GM12878 (cell line): ENCODE results near the gene OCIAD2.

ENCODE experiments used
- BHLHE40 ChIP-seq, 2 experiments: fragments of 450-650 bp in 1 of 2; IDR thresholded peaks; 2 replicates each; pipeline ENCODE4 v1.6.1; 2011 to 2017; ENCODE audit warnings: low read depth in 2 of 2, borderline replicate concordance in 1 of 2, improper control_type of control experiment in 1 of 2, low read length in 1 of 2, mild to moderate bottlenecking in 1 of 2
- NFIC ChIP-seq: IDR thresholded peaks from 2 replicates; pipeline ENCODE4 v1.6.1; 2012; ENCODE audit warnings: low read depth, mild to moderate bottlenecking, inconsistent platforms, low read length, moderate library complexity
- POLR2A ChIP-seq: IDR thresholded peaks from 2 replicates; pipeline ENCODE4 v1.6.1; 2011; ENCODE audit warnings: low read depth, mild to moderate bottlenecking, low read length
- POLR2AphosphoS5 ChIP-seq: IDR thresholded peaks from 2 replicates; pipeline ENCODE4 v1.6.1; 2011; ENCODE audit warnings: mild to moderate bottlenecking, low read length, inconsistent platforms
- TF ChIP-seq, protein P1 (sequence below), 3 experiments: IDR thresholded peaks in 2 of 3; conservative IDR thresholded peaks in 1 of 3; 2 replicates each; pipeline ENCODE4 v1.5.1; 2011; ENCODE audit warnings: low read depth in 3 of 3, low read length in 3 of 3, mild to moderate bottlenecking in 3 of 3, control low read depth in 2 of 3, moderate library complexity in 2 of 3, inconsistent platforms in 1 of 3, mixed read lengths in 1 of 3; ENCODE audit not compliant: control insufficient read depth in 2 of 3, insufficient read depth in 1 of 3; ENCODE audit errors: extremely low read depth in 1 of 3
- TF ChIP-seq, protein P2 (sequence below): fragments of 450-650 bp; IDR thresholded peaks from 2 replicates; pipeline ENCODE4 v1.6.1; 2017; ENCODE audit warnings: mild to moderate bottlenecking

DNA sequence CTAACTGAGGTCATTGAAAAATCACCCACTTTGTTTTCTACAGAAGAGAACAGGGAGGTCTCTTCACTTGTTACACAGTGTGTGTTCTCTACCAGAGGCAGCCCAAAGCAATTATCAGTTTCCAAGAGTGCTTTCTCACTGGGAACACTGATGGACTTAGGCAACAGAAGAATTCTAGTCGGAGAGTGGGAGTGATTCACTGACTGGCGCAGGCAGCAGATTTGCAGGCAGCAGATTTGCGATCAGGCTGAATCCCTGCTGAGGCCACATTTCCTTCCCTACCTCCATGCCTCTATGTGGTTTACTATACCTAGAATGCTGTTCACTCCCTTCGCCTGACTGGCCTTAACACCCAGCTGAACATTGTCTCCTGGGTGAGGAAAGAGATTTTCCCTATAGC, 6.6 kb downstream of the OCIAD2 start:
- TF ChIP-seq POLR2AphosphoS5, result no peak
- TF ChIP-seq, protein P1, sequence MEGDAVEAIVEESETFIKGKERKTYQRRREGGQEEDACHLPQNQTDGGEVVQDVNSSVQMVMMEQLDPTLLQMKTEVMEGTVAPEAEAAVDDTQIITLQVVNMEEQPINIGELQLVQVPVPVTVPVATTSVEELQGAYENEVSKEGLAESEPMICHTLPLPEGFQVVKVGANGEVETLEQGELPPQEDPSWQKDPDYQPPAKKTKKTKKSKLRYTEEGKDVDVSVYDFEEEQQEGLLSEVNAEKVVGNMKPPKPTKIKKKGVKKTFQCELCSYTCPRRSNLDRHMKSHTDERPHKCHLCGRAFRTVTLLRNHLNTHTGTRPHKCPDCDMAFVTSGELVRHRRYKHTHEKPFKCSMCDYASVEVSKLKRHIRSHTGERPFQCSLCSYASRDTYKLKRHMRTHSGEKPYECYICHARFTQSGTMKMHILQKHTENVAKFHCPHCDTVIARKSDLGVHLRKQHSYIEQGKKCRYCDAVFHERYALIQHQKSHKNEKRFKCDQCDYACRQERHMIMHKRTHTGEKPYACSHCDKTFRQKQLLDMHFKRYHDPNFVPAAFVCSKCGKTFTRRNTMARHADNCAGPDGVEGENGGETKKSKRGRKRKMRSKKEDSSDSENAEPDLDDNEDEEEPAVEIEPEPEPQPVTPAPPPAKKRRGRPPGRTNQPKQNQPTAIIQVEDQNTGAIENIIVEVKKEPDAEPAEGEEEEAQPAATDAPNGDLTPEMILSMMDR (IDR thresholded peaks at IDR 0.05 in 2 of 3, conservative IDR thresholded peaks at IDR 0.05 in 1 of 3; ENCODE audit: control insufficient read depth in 2 of 3, extremely low read depth in 1 of 3, insufficient read depth in 1 of 3, low read depth in 3 of 3, low read length in 3 of 3), result no peak
- TF ChIP-seq POLR2A, result no peak
- no peak for TF ChIP-seq BHLHE40 (IDR thresholded peaks at IDR 0.05; ENCODE audit: borderline replicate concordance in 1 of 2, low read depth in 2 of 2, low read length in 1 of 2)
- TF ChIP-seq, protein P2, sequence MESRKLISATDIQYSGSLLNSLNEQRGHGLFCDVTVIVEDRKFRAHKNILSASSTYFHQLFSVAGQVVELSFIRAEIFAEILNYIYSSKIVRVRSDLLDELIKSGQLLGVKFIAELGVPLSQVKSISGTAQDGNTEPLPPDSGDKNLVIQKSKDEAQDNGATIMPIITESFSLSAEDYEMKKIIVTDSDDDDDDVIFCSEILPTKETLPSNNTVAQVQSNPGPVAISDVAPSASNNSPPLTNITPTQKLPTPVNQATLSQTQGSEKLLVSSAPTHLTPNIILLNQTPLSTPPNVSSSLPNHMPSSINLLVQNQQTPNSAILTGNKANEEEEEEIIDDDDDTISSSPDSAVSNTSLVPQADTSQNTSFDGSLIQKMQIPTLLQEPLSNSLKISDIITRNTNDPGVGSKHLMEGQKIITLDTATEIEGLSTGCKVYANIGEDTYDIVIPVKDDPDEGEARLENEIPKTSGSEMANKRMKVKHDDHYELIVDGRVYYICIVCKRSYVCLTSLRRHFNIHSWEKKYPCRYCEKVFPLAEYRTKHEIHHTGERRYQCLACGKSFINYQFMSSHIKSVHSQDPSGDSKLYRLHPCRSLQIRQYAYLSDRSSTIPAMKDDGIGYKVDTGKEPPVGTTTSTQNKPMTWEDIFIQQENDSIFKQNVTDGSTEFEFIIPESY, result no peak
- no peak for TF ChIP-seq NFIC
